Fibroblast of the aortic adventitia (primary cell): ENCODE measurements around the gene DNAH17. TPM values are rescaled to one million over a fixed set of nuclear protein-coding genes. Genes with fewer than 3 reads are reported as not detected.

Experiments
- DNase-seq: peaks from one replicate; pipeline ENCODE4 v3.0.0-alpha.2; 2010; ENCODE audit warnings: low read depth
- H3K4me3 ChIP-seq: 2 replicates; pipeline ENCODE4 v1.5.1; 2011; ENCODE audit warnings: low read depth, mild to moderate bottlenecking, control low read depth, low read length, moderate library complexity
- total RNA-seq: library from RNA; depleted of rRNA; stranded (reverse); fragments of >200 nt; gene quantifications from 2 replicates; pipeline ENCODE4 v1.2.3, GENCODE V29; 2012; ENCODE audit warnings: low replicate concordance
- TF ChIP-seq, protein P1 (sequence below): IDR thresholded peaks from 2 replicates; pipeline ENCODE4 v1.5.1; 2011; ENCODE audit warnings: mild to moderate bottlenecking, low read length, control low read depth, inconsistent platforms; ENCODE audit not compliant: insufficient read depth

Gene DNAH17
- total RNA-seq, 1 donor, result not detected

DNA sequence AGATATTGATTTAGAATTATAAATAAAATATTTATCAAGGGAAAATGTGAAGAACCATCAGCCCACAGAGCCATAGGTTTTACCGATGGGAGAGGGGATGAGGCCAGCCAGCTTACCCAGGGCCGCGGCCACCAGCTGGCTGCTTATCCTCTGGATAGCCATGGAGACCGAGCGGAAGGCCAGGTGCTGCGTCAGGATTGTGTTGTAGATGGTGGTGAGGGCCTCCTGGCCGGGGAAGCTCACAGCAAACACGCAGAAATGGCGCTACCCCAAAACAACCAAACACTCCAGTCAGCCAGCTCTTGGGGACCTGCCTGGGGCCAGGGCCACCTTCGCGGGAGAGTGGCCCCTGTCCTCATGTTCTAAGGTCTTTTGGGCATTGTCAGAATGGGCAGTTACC, 97.8 kb downstream of the DNAH17 start:
- TF ChIP-seq, protein P1, sequence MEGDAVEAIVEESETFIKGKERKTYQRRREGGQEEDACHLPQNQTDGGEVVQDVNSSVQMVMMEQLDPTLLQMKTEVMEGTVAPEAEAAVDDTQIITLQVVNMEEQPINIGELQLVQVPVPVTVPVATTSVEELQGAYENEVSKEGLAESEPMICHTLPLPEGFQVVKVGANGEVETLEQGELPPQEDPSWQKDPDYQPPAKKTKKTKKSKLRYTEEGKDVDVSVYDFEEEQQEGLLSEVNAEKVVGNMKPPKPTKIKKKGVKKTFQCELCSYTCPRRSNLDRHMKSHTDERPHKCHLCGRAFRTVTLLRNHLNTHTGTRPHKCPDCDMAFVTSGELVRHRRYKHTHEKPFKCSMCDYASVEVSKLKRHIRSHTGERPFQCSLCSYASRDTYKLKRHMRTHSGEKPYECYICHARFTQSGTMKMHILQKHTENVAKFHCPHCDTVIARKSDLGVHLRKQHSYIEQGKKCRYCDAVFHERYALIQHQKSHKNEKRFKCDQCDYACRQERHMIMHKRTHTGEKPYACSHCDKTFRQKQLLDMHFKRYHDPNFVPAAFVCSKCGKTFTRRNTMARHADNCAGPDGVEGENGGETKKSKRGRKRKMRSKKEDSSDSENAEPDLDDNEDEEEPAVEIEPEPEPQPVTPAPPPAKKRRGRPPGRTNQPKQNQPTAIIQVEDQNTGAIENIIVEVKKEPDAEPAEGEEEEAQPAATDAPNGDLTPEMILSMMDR, result no peak
- H3K4me3 ChIP-seq, result no peak overlapping the region
- DNase-seq, result no peak

DNA sequence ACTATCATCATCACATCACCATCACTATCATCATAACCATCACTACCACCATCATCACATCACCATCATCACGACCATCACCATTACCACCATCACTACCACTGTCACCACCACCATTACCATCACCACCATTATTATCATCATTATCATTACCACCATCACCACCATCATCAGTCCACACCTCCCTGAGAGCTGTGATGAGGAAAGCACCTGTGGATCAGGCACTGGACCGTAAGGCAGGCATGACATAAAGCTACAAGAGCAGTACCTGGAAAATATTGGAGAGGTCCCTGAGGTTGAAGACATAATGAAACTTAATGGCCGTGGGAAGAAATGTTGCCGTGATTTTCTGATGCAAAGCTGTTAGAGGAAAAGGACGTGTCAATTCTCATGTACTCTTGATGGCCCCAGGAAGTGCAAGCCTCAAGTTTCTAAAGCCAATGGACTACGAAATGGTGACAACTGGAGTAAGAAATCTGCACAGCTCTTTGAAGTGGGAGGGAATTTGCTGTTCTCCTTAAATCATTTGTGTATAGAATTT, 98.4 kb downstream of the DNAH17 start:
- TF ChIP-seq, protein P1, result no peak
- no peak overlapping the region for H3K4me3 ChIP-seq
- no peak for DNase-seq

DNA sequence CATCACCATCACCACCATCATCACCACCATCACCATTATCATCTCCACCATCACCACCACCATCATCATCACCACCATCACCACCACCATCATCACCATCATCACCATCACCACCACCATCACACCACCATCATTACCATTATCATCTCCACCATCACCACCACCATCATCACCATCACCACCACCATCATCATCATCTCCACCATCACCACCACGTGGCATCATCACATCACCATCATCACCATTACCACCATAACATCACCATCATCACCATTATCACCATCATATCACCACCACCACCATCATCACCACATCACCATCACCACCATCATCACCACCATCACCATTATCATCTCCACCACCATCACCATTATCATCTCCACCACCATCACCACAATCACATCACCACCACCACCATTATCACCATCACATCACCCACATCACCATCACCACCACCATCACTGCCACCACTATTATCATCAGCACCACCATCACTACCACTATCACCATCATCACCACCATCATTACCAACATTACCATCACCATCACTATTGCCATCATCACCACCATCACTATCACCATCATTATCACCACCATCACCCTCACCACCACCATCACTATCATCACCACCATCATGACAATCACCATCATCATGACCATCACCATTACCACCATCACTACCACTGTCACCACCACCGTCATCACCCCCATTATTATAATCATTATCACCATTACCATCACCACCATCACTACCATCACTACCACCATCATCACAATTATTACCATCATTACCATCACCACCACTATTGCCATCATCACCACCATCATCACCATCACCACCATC, 99.1 kb downstream of the DNAH17 start:
- DNase-seq, result no peak
- no peak overlapping the region for H3K4me3 ChIP-seq
- TF ChIP-seq, protein P1, result no peak

DNA sequence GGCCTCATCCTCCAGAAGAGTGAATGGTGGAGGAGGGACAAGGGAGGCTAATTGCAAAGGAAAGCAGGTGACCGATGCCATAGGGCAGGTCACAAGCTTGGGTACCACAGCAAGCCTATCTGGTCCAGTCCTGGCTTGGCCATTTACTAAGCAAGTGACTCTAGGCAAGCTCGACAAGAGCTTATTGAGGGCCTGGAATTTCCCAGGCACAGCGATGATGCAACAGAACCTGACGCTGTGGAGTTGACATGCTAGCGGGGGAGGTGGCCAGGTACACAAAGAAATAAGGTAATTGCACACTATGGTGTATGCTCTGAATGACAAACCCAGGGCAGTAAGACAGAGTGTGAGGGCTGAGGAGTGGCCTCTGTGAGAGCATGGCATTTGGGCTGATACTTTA, 100.2 kb downstream of the DNAH17 start:
- H3K4me3 ChIP-seq, result no peak overlapping the region
- TF ChIP-seq, protein P1, result no peak

DNA sequence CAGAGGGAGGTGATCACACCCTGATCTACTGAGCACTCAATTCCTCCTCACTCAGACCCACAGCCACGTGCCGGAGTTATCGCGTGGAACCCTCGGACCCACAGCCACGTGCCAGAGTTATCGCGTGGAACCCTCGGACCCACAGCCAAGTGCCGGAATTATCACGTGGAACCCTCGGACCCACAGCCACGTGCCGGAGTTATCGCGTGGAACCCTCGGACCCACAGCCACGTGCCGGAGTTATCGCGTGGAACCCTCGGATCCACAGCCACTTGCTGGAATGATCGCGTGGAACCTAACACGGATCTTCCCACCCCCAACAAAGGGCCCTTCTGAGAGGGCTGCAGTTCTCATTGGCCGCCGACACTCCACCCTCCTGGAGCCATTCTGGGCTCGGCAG, 101.0 kb downstream of the DNAH17 start:
- TF ChIP-seq, protein P1, result no peak
- no peak overlapping the region for H3K4me3 ChIP-seq
- no peak for DNase-seq

More for the DNA sequence above, 100.2 kb downstream of the DNAH17 start:
- DNase-seq, result no peak

DNA sequence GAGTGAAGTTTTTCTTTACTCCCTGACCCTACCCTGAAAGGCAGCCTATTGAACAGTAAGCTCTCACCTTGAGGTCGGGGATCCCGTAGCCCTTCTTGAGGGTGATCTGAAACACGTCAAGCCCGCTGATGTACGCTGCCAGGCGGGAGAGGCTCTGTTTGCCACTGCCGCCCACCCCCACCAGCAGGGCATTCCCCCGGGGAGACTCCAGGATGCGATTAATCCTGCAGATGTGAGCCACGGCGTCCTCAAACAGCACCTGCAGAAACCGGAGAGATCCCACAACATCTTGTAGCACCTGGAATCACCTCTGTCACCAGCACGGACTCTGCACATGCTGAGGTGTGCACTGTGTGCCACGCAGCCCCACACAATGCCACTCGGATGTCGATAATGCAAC, 102.0 kb downstream of the DNAH17 start:
- no peak for DNase-seq
- TF ChIP-seq, protein P1, result no peak
- H3K4me3 ChIP-seq, result no peak overlapping the region
